ENCODE results near the gene EP400.

DNA sequence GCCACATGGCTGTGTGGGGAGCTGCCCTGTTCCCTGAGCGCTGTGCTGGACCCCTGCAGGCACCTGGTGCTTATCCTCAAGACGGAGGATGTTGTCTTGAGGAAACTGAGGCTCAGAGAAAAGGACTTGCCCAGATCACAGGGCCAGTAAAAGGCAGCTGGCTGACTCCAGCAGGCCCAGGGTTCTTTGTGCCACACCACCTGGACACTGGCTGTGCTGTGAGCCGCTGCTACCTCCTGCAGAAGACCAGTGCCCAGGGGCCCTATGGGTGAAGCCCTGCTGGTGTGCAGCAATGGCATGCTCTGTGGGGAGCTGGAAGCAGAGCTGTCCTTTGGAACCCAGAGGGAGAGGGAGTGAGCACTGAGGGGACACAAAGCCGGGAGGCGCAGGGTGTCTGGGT, 118.5 kb downstream of the EP400 start:
- TF ChIP-seq, protein P1, sequence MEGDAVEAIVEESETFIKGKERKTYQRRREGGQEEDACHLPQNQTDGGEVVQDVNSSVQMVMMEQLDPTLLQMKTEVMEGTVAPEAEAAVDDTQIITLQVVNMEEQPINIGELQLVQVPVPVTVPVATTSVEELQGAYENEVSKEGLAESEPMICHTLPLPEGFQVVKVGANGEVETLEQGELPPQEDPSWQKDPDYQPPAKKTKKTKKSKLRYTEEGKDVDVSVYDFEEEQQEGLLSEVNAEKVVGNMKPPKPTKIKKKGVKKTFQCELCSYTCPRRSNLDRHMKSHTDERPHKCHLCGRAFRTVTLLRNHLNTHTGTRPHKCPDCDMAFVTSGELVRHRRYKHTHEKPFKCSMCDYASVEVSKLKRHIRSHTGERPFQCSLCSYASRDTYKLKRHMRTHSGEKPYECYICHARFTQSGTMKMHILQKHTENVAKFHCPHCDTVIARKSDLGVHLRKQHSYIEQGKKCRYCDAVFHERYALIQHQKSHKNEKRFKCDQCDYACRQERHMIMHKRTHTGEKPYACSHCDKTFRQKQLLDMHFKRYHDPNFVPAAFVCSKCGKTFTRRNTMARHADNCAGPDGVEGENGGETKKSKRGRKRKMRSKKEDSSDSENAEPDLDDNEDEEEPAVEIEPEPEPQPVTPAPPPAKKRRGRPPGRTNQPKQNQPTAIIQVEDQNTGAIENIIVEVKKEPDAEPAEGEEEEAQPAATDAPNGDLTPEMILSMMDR (IDR thresholded peaks at IDR 0.05; ENCODE audit: low read depth, low read length), result no peak
- TF ChIP-seq EZH2phosphoT487 (IDR thresholded peaks at IDR 0.05; ENCODE audit: low read depth), result no peak

All from OCI-LY3 (cell line).